Measurements from ENCODE around the gene PDE7B. TPM values are rescaled to one million over a fixed set of nuclear protein-coding genes. Genes with fewer than 3 reads are reported as not detected.
A peak's percentile ranks its signal among the peaks of the same experiment; 100 is the strongest.
"Not testable (repeated sequence)": the region's sequence is repeated elsewhere in the genome, so short reads cannot be mapped to it uniquely, and the experiment has no call there.

PDE7B gene
- total RNA-seq, 1 donor from 2014 or later, result 6.5 TPM

GRCh38 chr6:135842618-135843392 is 8.7 kb upstream of the PDE7B start:
- DNase-seq (ENCODE audit: low read depth in 2 of 2), result no peak

DNA sequence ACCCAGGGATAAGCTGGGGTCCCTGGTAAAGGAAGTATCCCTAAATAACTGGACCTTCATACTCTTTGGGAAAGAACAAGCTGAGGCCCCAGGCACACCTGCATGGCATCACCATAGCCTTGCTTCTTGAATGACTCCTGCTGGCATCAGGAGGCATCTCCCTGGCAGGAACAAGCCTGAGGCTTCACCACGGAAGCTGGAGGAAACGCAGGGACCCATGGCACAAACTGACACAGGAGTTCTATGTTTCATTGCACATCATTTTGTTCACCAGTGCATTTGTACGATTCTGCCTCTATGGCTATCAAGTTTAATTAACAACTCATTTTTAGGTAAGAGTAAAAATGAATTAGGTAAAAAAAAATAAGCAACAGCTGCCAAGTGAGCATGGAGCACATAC is 619 bp upstream of the PDE7B start:
- DNase-seq (ENCODE audit: low read depth in 2 of 2), result no peak

DNA sequence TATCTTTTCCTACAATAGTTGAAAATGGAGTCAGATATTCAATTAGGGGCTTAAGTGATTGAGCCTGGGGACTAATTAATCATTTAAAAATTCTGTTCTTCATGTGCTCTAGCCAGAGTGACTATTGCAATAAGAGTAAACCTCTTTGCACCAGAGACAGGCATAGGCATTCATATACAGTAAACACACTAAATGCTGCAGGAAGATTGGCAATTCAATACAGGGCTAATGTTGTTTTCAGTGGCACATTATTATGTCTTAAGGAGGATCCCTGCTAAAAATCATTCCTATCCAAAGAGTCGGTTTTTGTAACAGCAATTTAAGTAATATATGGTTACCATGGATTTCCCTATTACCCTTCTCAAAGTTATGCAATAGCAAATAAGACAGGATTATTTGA is 1.2 kb downstream of the PDE7B start:
- DNase-seq (ENCODE audit: low read depth in 2 of 2), result no peak

- DNase-seq (ENCODE audit: low read depth in 2 of 2), result peak in 1 of 2 donors; percentile 24
Observed at GRCh38 chr6:135853227-135853626, 1.7 kb downstream of the PDE7B start.

DNA sequence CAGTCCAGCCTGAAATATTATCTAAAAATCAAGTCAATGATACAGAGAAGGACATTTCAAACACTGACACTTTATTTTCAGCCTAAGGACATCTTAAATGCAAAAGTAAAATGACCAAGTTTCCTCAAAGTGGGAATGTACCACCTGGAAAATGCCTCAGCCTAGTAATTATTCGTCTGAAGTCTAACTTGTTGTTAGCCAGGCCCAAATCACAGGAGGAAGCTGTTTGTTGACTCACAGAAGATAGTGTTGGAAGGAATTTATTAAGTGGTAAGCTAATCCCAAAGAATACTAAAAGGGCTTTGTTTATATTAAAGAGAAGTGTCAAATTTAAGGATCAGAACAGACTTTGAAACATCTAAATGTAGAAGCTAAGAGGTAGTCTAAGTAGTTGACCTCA is 2.5 kb downstream of the PDE7B start:
- no peak for DNase-seq (ENCODE audit: low read depth in 2 of 2)

- DNase-seq (ENCODE audit: low read depth in 2 of 2), result no peak
Observed at GRCh38 chr6:135854799-135855198, 3.3 kb downstream of the PDE7B start.

DNA sequence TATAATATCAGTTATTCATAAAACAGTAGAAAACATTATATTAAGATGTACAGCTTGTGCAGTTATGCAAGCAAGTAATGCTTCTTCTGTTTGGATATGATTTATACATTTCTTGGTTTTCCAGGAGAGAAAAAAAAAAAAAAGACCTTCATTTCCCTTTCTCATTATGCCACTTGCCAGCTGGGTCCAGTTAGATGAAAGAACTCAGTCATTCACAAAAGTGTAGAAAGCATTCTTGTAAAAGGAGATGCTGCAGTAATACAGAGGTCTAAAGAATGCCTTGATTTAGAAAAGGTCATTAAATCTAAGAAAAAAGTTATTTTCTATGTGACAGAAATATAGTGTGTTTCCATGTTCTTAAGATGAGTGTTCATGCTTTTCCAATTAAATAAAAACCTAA is 7.4 kb downstream of the PDE7B start:
- DNase-seq (ENCODE audit: low read depth in 2 of 2), result no peak

- no peak for DNase-seq (ENCODE audit: low read depth in 2 of 2)
Observed at GRCh38 chr6:135860361-135860760, 8.9 kb downstream of the PDE7B start.

DNA sequence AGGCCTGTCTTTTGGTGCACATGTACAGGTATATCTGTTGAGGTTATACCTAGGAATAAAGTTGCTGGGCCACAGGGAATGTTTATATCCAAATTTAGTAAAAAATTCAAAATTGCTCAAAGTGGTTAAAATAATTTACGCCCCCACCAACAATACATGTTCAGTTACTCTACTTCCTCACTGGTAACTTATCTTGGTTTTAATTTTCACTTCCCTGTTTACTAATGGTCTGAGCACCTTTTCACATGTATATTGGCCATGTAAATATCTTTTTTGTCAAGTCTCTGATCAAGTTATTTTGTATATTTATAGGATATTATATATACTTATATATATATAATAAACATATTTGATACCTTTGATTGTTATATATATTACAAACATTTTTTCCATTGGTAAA is 9.7 kb downstream of the PDE7B start:
- no peak for DNase-seq (ENCODE audit: low read depth in 2 of 2)

DNA sequence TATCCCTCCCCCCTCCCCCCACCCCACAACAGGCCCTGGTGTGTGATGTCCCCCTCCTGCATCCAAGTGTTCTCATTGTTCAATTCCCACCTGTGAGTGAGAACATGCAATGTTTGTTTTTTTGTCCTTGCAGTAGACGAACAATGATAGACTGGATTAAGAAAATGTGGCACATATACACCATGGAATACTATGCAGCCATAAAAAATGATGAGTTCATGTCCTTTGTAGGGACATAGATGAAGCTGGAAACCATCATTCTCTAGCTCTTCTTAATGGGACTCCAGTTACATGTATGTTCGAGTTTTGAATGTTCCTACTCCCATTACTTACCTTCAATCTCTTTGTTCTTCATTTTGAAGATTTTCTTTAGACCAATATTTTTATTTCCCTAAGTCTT is 13.4 kb downstream of the PDE7B start:
- not testable (repeated sequence) for DNase-seq (ENCODE audit: low read depth in 2 of 2)

GRCh38 chr6:135866445-135867123 is 15.1 kb downstream of the PDE7B start:
- DNase-seq (ENCODE audit: low read depth in 2 of 2), result no peak

DNA sequence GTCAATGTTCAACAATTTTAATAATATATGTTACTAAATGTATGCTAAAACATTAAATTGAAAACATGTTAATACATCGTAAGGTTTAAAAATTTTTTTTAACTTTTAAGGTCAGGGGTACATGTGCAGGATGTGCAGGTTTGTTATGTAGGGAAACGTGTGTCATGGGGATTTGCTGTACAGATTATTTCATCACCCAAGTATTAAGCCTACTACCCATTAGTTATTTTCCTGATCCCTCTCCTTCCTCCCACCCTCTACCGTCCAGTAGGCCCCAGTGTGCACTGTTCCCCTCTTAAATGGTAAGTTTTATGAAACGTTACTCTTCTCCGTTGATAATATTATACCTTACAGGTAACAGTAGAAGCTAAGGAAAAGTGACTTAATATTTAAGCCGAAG is 15.8 kb downstream of the PDE7B start:
- DNase-seq (ENCODE audit: low read depth in 2 of 2), result no peak

DNA sequence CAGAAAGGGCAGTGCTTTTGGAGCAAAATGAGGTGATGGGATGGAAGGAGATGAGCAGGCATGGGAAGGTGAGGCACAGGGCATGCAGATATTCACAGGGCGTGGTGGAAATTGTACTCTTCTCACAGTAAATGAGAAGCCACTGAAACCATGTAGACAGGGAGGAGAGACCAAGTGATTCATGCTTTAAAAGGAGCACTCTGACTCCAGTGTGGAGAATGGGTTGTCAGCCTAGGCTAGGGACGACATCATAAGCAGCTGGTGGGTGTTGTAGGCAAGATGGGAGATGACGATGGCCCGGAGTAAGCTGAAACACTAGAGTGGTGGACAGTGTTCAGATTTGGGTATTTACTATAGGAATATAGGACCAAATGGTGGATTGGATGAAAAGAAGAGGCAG is 18.4 kb downstream of the PDE7B start:
- DNase-seq (ENCODE audit: low read depth in 2 of 2), result no peak

DNA sequence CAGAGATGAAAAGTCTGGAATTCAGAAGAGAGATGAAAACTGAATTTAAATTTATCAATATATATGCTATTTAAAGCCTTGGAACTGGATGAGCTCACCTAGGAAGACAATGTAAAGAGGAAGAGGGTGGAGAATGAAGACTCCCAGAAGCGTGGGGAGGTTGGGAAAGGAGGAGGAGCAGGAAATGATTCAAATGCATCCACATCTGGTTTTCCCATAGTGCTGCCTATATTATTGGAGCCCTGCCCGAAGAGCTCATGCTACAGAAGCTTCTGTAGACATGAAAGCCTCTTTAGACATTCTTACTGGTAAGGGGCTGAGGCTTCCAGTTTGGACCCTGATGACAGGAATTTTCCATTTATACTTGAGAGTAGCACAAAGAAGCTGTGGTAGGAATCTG is 19.2 kb downstream of the PDE7B start:
- peak in 1 of 2 donors; percentile 65 for DNase-seq (ENCODE audit: low read depth in 2 of 2)

DNA sequence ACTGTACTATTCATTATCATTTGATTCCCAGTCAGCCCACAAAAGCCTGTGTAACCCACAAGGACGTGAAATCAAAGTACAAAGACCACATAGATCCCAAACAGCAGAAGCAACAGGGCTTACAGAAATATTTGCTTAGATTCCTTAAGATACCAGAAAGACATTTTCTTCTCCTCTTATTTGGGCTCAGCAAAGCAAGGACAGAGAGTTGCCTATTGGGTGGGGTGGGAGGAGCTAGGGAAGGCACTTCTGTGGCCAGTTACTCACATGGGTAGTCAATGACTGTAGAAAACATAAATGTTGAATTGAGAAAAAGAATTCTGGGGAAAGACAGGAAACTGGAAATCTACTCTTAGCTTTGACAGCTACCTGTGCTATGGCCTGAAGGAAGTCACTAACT is 19.8 kb downstream of the PDE7B start:
- no peak for DNase-seq (ENCODE audit: low read depth in 2 of 2)

GRCh38 chr6:135871878-135872277 is 20.4 kb downstream of the PDE7B start:
- DNase-seq (ENCODE audit: low read depth in 2 of 2), result no peak

DNA sequence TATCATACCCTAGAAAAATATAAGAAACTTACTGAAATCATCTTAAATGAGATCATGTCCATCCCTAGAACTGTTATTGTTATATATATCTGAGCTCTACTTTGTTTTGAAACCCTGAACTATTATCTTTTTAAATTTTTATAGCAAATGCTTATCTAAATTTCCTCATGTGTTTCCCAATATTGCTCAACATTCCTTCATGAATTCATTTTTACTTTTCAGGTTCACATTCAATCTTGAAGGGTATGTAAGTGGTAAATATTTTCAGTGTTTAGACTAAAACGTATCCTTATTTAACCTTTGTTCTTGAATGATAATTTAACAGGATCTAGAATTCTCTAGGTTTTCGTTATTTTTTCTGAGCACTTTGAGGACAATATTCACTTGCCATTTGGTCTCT is 23.9 kb downstream of the PDE7B start:
- no peak for DNase-seq (ENCODE audit: low read depth in 2 of 2)

GRCh38 chr6:135876058-135876457 is 24.6 kb downstream of the PDE7B start:
- DNase-seq (ENCODE audit: low read depth in 2 of 2), result no peak

DNA sequence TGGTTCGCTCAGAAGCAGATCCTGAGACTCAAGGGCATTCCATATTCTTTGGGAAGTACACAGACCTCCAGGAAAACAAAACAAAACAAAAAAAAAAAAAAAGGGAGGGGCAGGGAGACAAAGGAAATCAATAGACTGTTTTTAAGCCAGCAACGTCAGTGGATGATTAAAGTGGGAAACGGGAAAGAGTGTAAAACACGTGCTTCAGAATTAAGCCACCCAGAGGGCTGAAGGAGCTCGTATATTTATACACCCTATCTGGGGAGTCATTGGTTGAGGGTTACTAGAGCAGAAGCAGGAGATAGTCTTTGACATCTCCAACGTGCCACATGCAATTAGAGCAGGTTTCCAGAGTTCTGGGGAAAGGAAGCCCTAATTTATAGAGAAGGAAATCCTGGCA is 26.2 kb downstream of the PDE7B start:
- no peak for DNase-seq (ENCODE audit: low read depth in 2 of 2)

DNA sequence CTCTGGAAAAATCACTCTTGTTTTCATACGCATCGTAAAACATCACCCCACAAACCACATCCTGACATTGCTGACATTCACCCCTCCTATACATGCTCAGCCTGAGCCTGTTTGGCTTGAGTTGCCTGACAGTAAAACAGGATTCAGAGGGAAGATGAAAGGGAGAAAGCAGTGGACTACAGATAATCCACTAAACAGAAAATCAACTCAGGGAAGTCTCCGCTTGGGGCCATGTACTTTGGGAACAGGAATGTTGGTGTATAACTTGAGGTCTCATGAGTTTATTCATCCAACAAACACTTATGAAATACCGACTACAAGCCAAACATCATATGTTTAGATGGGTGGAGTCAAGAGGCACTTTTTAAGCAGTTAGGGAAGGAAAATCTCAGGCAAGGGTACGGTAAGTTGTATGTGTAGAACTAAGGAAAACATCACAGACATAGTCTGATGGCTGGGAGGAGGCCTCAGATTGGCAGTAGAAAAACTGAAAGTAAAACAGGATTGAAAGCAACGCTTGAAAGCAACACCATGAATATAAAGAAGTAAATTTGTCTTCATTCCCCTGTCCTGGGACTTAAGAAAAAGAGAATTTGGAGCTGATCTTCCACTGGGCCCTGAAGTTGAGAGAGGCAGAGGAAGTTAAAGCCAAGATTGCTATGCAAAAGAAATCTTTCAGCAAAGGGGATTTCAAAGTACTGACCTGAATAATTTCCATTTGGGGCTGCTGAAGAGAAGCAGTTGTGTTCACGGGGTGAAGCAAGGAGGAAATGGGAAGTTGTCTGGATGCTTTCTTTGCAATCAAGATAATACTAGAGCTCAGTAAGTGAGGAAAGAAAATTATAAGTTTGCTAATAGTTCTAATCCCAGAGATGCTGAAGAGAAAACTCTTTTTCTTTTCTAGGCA is 28.8 kb downstream of the PDE7B start:
- no peak for DNase-seq (ENCODE audit: low read depth in 2 of 2)

- no peak for DNase-seq (ENCODE audit: low read depth in 2 of 2)
Observed at GRCh38 chr6:135883045-135883444, 31.5 kb downstream of the PDE7B start.

- DNase-seq (ENCODE audit: low read depth in 2 of 2), result no peak
Observed at GRCh38 chr6:135883536-135883935, 32.0 kb downstream of the PDE7B start.
